HG02973 (cell line): ENCODE results near the gene SHC4.

Experiments
- ATAC-seq: cut with Tn5 transposase; IDR thresholded peaks from one replicate; pipeline ENCODE4 v1.9.1; 2021; ENCODE audit warnings: moderate library complexity; ENCODE audit not compliant: unreplicated experiment

SHC4 gene, protein sequence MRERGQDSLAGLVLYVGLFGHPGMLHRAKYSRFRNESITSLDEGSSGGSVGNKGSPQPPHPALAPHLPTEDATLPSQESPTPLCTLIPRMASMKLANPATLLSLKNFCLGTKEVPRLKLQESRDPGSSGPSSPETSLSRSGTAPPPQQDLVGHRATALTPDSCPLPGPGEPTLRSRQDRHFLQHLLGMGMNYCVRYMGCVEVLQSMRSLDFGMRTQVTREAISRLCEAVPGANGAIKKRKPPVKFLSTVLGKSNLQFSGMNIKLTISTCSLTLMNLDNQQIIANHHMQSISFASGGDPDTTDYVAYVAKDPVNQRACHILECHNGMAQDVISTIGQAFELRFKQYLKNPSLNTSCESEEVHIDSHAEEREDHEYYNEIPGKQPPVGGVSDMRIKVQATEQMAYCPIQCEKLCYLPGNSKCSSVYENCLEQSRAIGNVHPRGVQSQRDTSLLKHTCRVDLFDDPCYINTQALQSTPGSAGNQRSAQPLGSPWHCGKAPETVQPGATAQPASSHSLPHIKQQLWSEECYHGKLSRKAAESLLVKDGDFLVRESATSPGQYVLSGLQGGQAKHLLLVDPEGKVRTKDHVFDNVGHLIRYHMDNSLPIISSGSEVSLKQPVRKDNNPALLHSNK

DNA sequence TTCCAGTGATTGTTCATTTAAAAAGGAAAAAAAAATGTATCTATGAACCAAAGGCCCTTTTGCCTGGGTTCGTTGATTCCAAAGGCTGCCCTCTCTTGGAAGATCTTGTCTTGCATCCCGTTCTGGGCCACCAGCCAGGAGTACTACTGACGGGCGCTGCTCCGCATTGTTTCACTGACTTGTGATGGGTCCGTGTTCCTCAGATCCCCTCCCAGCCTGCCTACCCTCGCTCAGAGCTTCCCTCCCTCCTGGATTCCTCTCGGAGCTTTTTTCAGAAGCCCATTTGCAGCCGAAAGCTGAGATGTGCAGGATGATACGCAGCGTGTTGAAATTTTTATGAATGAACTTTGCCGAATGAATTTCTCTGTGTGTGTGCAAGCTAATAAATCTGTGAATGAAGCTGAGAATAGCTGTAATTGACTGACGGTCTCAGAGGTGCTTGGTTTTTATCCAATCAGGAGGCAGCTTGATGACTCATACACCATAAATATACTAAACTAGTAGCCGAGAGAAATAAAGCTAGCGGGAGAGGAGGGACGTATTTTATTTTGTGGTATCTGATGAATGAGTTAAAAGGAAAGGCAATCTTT, at the start of gene SHC4:
Gene SHC4 (minus strand): TSS at position 396 of the 590 bp plus-strand sequence. CDS start 904 bp downstream, outside the sequence.
- ATAC-seq = no peak

DNA sequence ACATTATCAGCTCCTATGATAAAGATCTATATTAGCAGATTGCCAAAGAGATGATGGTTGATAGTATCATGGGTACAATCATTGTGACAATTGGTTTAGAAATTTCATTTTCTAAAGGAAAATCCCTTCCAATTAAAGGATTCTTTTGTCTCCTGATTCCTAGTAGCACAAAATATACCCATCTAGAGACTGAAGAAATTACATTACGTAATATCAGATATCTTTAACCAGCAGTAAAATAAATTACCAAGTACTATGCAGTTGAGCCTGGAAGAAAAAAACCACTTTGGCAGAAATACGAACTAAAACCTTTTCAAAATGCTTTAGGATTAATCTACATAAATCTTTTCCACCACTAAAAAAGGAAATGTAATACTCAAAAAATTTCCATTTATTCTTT, 35.6 kb upstream of the SHC4 start:
- ATAC-seq = no peak

DNA sequence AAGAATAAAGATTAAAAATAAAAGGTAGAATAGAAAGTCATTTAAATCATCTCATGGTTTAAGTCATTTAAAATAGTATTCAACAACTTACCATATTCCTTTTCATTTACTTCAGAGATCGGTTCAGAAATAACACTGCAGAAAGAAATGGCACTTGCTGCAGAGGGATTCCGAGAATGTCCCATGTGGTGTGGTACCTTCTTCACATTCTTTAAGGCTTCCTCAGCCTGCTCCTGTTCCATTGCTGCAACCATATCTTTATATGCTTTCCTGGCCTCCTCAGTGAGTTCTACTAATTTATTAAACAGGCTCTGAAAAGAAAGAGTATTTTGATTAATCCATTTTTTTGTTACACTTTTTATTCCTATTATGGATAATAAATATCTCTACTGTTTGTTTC, 32.6 kb upstream of the SHC4 start:
- no peak for ATAC-seq

DNA sequence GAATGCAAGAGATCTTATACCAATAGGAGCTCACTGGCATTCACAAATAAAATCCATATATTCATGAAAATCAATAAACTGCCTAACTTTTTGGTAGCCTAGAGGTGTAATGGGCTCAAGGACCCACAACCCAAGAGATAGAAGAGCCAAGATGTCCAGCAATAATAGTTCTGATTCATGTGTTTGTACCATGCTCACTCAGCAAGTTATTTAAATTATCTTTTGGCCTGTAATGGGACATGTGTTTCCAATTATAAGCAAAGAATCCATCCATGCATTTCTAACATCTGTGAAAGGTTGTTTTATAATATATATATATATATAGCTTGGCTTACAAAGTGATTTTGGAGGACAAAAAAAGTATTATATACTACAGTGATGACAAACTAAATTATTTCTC, 29.7 kb upstream of the SHC4 start:
- no peak for ATAC-seq

DNA sequence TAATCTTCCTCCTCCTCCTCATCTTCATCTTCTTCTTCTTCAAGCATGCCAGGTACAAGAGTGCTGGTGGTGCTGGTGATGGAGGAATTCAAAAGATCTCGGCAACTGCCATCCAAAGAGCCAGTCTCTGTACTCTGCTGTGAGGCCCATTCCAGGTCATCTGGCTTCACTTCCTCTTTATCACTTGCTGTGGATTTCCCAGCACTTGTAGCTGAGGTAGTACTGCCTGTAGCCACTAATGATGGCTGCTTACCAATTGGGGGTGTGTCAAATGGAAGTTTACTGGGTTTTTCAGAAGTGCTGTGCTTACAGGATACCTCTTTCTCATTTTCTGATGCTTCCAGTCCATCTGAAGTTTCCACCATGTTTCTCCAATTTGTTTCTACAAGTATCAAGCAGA, 28.8 kb upstream of the SHC4 start:
- peak; percentile 96 for ATAC-seq

GRCh38 chr15:48992096-48992495, 28.4 kb upstream of the SHC4 start:
- peak; percentile 5 for ATAC-seq

- ATAC-seq = no peak
Observed at GRCh38 chr15:48989170-48989569, 25.5 kb upstream of the SHC4 start.

- ATAC-seq = no peak
Observed at GRCh38 chr15:48987142-48987541, 23.4 kb upstream of the SHC4 start.

GRCh38 chr15:48986240-48986639, 22.5 kb upstream of the SHC4 start:
- ATAC-seq = no peak

GRCh38 chr15:48985516-48985915, 21.8 kb upstream of the SHC4 start:
- no peak for ATAC-seq

GRCh38 chr15:48984811-48985352, 21.2 kb upstream of the SHC4 start:
- ATAC-seq = no peak

GRCh38 chr15:48984021-48984710, 20.4 kb upstream of the SHC4 start:
- ATAC-seq = no peak

DNA sequence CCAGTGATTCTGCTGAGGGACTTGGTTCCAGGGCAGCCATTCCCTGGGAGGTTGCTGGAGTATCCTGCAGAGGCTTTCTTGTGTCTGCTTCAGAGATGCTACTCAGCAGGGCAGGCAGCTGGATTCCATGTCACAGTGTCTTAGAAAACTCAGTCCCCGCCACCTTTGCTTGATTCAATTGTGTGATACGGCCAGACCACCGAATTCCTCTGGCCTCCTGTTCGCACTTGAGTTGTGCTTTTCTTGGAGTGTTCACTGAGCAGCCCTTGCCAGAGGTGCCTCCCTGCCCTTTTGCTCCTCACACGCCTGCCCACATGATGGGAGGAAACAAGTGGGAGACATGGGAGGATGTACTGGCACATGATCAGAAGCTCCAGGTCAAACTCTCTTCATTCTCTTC, 19.6 kb upstream of the SHC4 start:
- ATAC-seq = no peak

DNA sequence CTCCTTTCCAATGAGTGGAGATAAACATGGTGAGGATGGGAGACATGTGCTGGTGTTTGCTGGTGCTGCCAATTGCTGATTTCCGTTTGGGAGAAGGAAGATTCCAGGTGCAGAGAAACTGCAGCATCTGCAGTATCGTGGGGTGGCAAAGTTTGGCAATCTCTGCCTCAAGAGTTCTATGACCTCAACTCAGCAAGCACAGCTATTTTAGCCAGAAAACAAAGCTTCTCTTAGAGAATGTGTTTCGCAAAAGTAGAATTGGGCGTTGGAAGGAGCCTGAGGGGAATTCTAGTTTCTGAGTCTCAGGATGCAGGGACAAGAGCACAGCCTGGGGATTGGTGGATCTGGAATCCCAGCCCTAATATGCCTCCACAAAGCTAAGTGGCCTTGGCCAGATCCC, 18.2 kb upstream of the SHC4 start:
- ATAC-seq = no peak

DNA sequence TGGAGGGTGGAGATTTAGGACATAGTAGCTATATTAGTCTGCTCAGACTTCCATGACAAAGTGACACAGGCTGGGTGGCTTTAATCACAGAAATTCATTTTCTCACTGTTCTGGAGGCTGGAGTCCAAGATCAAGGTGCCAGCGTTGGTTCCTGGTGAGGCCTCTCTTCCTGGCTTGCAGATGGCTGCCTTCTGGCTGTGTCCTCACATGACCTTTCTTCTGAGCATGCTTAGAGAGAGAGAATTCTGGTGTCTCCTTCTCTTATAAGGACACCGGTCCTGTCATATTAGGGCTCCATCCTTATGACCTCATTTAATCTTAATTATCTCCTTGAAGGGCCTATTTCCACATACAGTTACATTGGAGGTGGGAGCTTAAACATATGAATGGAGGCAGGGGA, 14.9 kb upstream of the SHC4 start:
- ATAC-seq = no peak

GRCh38 chr15:48976444-48977088, 12.8 kb upstream of the SHC4 start:
- no peak for ATAC-seq

DNA sequence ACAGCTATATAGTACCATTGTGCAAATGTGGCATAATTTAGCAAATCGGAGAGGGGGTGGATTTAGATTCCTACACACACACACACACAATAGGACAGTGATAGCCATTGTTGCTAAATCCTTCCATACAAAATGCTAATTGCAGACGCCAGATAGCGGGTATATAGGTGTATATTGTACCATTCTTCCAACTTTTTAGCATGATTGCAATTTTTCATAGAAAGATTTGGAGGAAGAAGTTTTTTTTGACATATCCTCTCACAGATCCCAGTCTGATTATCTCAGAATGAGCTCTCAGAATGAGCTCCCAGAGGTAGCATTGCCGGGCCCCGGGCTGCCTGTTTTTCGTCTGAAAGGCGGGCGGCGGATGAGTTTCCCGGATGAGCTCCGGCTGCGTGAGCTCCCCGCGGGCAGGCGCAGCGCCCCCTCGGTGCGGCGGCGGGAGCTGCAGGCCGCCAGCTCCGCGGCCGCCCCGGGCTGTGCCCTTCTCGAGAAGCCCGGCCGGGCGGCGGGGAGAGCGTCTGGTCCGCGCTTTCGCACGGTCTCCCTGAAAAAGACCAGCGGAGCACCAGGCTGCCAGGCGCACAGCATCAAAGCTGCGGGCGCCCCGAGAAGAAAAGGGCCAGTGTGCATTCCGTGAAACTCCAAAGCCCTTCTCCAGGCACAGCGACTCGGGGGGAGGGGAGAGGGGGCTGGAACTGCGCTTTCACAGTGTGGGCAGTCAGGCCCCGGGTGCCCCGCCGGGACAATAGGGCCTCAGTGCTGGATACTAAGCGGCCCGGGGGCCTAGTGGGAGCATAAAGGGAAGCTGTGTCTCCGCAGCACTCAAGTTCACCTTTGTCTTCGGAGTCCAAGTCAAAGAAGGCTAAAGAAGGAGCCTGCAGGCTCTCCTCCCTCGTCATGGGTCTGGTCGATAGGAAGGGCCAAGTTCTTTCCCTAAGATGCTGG, 12.0 kb upstream of the SHC4 start:
- ATAC-seq = peak; percentile 94

- ATAC-seq = no peak
Observed at GRCh38 chr15:48974882-48975281, 11.2 kb upstream of the SHC4 start.

- ATAC-seq = no peak
Observed at GRCh38 chr15:48972750-48973503, 9.2 kb upstream of the SHC4 start.
